Amygdala (tissue), 56 donors: ENCODE results near the gene FSTL4.
"Not testable (repeated sequence)": the region's sequence is repeated elsewhere in the genome, so short reads cannot be mapped to it uniquely, and the experiment has no call there.

Experiments used
- DNase-seq, 56 donors: peaks; one replicate each; lab custom pipeline; 2025; lab: John Stamatoyannopoulos, UW

The FSTL4 gene

DNA sequence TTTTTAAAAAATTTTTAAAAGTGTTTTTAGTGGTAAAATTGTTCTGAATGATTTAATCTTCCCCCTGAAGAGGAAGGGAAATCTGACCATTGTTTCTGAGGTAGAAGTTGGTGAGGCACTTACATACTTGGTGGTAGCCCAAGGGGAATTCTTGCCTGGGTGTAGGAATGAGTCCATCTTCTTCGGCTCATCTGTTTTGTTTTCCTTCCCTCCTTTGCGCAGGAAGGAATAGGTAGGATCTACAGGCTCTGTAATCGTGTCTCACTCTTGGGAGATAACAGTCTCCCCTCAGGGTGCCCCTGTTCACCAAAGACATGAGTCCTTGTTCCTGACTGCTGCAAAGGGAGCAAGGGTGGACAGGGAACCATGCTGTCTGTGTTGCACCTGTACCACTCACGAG lies 422.5 kb downstream of the FSTL4 start:
- DNase-seq: no peak

DNA sequence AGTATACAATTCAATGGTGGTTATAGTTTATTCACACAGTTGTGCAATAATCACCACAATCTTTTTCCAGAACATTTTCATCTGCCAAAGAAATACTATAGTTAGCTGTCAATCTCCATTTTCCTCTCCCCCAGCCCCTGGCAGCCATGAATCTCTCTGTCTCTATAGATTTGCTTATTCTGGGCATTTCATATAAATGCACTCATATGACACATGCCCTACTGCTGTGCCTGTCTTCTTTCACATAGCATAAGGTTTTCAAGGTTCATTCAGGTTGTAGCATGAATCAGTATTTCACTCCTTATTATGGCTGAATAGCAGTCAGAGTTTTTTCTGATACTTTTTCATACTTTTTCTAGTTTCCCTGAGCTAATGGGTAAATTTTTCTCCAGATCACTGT lies 432.9 kb downstream of the FSTL4 start:
- DNase-seq: no peak

DNA sequence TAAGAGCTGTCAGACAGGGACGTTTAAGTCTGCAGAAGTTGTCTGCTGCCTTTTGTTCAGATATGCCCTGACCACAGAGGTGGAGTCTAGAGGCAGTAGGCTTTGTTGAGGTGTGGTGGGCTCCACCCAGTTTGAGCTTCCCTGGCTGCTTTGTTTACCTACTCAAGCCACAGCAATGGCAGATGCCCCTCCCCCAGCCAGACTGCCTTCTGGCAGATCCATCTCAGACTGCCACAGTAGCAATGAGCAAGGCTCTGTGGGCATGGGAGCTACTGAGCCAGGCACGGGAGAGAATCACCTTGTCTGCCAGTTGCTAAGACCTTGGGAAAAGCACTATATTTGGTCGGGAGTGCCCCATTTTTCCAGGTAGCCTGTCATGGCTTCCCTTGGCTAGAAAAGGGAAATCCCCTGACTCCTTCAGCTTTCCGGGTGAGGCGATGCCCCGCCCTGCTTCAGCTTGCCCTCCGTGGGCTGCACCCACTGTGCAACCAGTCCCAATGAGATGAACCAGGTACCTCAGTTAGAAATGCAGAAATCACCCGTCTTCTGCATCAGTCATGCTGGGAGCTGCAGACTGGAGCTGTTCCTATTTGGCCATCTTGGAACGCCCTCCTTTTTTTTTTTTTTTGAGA lies 441.5 kb downstream of the FSTL4 start:
- DNase-seq: not testable (repeated sequence)

DNA sequence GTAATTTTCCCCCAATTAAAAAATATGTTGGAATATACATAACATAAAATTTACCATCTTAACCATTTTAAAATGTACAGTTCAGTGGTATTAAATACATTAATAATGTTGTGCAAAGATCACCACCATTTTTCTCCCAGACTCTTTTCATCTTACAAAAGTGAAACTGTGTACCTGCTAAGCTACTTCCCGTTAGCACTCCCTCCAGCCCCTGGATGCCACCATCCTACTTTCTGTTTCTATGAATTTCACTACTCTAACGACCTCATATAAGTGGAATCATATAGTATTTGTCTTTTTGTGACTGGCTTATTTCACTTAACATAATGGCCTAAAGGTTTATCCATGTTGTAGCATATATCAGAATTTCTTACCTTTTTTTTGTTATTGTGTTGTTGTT lies 447.6 kb downstream of the FSTL4 start:
- DNase-seq: no peak

DNA sequence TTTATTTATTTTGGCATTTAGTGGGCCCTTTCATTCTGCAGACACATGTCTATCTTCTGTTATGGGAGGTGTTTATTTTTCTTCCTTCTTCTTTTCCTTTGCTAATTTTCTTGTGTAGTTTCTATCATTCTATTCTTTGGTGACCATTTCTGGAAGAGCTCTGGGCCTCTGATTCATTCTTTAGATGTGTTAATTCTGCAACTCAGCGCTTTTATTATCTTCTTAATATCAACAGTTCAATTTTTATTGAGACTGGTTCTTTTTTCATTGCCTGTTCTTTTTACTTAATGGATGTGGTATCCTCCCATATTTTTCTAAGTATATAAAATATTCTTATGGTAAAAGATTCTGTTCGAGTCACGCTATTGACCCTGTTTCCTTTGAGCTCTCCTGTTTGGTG lies 448.5 kb downstream of the FSTL4 start:
- no peak for DNase-seq

DNA sequence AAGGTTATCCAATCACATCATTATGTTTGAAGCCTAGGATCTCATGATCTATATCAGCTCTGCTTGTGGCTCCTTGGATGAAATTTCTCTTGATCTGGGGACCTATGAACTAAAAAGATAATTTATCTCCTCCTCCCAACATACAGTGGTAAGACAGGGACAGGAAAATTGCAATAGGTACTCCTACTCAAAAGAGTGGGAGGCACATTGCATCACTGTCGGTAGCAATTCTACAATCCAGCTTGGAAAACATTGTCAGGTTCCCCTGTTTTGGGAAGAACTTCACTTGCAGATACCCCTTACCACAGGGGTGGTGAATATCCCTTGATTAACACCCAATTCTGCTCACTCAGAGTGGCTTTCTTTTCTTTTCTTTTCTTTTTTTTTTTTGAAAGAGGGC lies 452.8 kb downstream of the FSTL4 start:
- DNase-seq: no peak

DNA sequence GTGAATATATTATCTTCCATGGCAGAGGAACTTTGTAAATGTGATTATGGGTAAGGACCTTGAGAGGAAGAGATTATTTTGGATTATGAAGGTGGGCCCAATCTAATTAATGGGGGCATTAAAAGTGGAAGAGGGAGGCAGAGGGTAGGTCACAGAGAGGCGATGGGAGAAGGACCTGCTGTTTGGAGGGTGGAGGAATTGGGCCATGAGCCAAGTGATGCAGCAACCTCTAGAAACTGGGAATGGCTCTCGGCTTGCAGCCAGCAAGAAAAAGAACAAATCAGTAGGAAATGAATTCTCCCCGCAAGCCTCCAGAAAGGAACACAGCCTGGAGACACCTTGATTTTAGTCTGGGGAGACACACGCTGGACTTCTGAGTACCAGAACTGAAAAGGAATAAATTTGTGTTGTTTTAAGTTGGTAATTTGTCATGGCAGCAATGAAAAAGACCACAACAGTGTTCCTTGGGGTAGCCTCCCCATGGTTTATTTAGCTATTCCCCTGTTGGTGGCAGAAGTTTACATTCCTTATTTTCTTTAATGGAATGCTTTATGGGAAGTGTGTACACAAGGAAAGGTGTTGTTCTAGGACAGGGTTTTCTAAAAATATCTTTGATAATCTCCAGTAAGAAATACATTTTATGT lies 456.9 kb downstream of the FSTL4 start:
- DNase-seq: no peak

DNA sequence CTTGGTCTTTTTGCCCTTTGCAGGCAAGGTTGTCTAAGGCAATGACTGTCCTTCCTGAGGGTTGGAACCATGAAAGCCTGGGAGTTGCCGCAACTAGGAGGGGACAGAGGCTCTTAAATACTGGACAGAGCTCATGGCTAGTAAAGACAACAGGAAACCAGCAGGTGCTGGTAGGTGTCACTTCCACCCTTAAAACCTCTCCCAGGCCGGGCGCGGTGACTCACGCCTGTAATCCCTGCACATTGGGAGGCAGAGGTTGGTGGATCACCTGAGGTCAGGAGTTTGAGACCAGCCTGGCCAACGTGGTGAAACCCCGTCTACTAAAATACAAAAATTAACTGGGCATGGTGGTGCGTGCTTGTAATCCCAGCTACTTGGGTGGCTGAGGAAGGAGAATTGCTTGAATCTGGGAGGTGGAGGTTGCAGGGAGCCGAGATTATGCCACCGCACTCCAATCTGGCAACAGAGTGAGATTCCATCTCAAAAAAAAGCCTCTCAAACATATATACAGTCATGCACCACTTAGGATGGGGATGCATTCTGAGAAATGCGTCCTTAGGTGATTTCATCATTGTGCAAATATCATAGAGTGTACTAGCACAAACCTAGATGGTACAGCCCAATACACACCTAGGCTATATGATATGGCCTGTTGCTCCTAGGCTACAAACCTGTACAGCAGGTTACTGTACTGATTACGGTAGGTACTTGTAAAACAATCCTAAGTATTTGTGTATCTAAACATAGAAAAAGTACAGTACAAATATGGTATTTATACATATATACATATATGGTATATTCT lies 457.9 kb downstream of the FSTL4 start:
- no peak for DNase-seq

DNA sequence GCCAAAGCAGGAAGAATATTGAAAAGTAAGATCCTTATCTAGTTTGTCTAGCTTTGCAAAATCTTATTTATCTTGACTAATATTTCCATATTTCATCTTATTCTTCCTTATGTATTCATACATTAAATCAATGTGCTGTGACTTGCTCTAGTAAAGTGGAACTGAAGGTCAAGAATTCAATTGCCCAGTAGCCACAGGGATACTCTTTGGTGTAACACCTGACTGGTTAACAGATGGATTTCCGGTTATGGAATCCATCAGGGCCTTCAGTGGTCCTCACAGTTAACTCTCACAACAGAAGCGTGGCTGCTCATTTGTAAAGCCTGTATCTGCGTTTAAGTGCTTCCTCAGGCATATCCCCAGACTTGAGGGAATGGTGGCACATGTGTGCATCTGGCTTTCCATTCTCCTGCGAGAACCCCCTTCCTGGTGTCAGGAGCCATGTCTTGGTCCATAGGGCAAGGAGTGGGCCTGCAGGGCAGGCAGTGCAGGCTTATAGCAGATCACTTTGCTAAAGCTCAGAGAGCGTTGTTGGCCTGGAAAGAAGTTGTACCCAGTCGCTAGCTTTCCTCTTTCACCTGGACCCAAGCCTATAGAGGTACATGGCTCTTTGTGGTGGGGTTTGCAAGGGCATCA lies 461.3 kb downstream of the FSTL4 start:
- no peak for DNase-seq

DNA sequence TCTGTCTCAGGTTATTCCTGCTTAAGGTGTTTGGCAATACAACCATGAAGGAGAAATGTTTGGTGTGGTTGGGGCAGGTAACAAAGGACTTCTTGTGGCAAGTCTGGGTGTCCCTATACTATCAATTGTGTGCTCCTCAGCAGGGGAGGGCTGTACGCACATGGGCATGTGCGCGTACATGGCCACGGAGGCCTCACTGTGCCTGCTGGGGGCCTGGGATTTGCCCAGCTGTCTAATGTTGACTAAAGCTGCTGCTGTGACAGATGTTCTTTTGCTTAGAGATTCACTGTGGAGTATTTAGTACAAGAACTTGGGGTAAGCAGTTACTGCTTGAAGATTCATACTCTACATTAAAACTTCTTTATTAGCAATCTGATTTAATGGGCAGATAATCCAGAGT lies 463.0 kb downstream of the FSTL4 start:
- no peak for DNase-seq

DNA sequence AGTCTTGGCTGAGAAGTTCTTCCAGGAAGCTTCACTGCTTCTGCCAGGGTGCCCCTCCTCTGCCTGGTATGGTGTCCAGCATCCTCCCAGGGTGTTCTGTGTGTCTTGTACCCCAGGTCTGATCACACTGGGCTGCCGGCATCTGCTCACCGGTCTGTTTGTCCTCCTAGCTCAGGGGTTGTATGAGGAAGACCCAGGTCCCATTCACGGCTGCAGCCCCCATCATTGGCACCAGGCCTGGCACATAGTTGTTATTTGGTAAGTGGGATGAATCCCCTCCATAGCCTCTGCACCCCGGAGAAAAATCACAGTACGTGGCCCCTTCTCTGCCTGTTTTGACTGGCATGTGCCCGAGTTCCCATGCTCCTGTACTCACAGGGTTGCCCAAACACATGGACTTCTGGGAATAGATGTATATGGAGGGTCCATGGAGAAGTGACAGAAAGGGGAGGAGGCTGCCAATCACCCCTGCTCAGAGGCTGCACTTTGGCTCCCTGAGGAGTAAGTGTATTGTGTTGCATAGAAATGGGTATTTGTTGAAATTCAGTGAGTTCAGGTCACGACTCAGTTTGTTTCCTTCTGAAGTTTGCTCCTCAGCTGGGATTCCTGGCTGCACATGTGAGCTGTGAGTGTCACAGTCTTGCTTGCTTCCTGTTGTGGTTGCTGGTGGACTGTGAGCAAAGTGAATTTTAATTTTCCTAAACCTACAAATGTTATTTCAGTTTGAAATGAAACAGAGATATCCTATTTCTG lies 464.4 kb downstream of the FSTL4 start:
- DNase-seq: no peak

DNA sequence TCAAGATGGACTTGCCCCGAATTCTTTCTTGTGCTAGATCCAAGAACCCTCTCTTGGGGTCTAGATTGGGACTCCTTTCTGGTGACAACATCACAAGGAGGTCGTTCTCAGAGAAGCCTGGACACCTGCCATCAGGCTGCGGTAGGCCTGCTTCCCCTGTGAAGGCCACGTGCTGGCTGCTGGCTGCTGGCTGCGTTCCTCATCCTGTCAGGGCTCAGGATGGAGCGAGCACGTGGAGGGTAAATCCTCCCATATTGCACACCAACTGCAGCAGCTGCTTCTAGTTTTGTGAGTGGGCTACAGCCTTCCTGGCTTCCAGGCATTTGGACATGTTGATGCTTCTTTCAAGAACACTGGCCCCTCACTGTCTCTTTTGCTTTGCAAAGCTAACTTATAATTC lies 464.9 kb downstream of the FSTL4 start:
- DNase-seq: peak in 14 of 56 donors; percentile 7 to 43 (median 12)
